Measurements from ENCODE around the gene NDST3.

The NDST3 gene

DNA sequence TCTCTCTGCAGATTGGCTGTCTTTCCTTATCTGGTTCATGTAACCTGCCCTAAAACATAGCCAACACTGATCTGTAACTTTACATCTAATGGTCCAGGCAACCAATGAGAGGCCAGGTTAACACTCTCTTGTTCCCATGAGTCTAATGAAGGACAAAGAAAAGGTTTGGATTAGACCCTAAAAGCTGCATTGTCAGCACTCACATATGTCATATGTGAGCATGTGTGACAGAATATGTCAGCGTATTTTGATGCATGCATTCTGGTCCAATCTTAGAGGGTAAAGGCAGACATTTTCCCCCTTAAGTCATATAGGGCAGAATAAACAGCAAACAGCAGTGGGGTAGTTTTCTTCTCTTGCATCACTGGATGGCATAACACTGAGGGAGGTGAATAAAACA, 3.7 kb downstream of the NDST3 start:
- Mint-ChIP-seq H3K4me1 (no peaks in the 10 kb centered on the region), H3K27ac (no peak overlapping the region), H3K9me3 (peaks cover 5% of the 10 kb centered on the region), H3K4me3 (no peak overlapping the region), H3K36me3 (no peaks in the 10 kb centered on the region)
- ATAC-seq: no peak
- no peak for DNase-seq (ENCODE audit: low spot score in 2 of 2)

DNA sequence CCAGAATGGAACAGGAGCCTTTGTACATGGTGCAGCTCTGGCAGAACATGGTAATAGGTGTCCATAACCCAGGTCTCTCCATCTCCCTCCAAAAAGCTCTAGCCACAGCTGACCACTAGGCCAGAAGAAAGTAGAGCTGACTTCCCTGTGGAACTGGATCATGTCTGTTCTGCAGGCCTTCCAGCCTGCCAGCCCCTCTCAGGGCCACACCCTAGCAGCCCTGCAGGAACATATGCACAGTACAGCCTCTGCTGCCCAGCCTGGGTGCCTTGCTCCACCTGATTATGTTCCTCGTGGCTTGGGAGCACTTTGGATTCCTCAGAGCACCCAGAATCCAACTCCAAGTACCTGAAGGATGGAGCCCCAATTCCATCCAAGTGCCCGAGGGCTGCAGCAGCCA, 12.0 kb downstream of the NDST3 start:
- H3K4me3 Mint-ChIP-seq: no peak overlapping the region
- no peaks in the 10 kb centered on the region for H3K36me3 Mint-ChIP-seq
- no peak for DNase-seq (ENCODE audit: low spot score in 2 of 2)
- H3K9me3 Mint-ChIP-seq: peaks cover 11% of the 10 kb centered on the region
- no peak for ATAC-seq
- H3K4me1 Mint-ChIP-seq: no peaks in the 10 kb centered on the region
- no peak overlapping the region for H3K27ac Mint-ChIP-seq

DNA sequence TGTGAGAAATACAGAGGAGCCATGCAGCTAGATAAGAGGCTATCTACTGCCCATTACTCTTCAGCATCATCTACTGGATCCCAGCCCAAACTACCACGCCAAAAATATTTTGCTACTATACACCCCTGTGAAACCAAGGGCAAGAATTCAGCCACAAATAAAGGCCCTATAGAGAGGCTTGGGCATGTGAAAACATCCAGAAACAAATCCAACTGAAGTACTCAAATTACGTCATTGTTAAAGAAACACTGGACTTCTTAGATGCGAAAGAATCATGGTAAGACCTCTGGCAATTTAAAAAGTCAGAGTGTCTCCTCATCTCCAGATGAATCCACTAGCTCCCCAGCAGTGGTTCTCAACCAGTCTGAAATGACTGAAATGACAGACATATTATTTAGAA, 12.8 kb downstream of the NDST3 start:
- H3K4me3 Mint-ChIP-seq: no peak overlapping the region
- H3K27ac Mint-ChIP-seq: no peak overlapping the region
- H3K36me3 Mint-ChIP-seq: no peaks in the 10 kb centered on the region
- H3K4me1 Mint-ChIP-seq: no peaks in the 10 kb centered on the region
- peaks cover 14% of the 10 kb centered on the region for H3K9me3 Mint-ChIP-seq
- no peak for ATAC-seq
- DNase-seq (ENCODE audit: low spot score in 2 of 2): no peak

DNA sequence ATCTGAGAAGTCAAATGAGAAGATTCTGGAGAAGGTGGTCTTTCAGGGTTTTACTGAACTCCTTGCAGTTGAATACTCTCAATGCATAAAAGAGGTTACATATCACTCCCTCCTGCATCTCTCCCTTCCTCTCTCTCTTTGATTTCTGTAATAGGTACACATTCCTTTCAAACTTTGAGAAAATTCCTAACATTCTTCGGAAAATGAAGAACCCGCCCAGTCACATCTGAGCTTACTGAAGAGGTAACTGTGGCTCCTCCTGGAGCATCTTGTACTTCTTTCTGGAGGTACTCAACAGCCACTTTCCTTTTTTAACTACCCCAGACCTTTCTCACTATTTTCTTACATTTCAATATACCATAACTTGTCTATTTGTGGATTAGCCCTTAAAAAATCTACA, 24.7 kb downstream of the NDST3 start:
- Mint-ChIP-seq H3K4me3 (no peak overlapping the region), H3K36me3 (no peaks in the 10 kb centered on the region), H3K9me3 (peaks cover 8% of the 10 kb centered on the region), H3K27ac (no peak overlapping the region), H3K4me1 (no peaks in the 10 kb centered on the region)
- DNase-seq (ENCODE audit: low spot score in 2 of 2) (no peak), ATAC-seq (no peak)

DNA sequence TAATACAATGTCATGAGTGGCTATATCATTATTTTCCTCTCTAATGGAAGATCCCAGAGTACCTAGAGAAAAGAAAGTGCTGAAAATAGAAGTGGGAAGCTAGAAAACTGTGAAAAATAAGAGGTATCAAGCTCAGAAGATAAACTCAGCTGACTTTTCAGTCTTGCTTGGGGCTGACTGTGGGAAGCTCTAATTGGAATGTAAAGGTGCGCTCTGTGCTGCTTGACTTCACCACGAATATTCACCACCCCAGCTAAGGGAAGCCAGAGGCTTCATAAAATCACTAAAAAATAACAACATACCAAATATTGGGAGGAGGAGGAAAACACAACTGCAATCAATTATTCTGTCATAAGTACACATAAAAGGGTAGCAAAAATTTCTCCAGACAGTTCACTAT, 25.1 kb downstream of the NDST3 start:
- DNase-seq (ENCODE audit: low spot score in 2 of 2): no peak
- ATAC-seq: no peak
- H3K4me3 Mint-ChIP-seq: no peak overlapping the region
- H3K4me1 Mint-ChIP-seq: no peaks in the 10 kb centered on the region
- H3K9me3 Mint-ChIP-seq: peaks cover 8% of the 10 kb centered on the region
- no peaks in the 10 kb centered on the region for H3K36me3 Mint-ChIP-seq
- no peak overlapping the region for H3K27ac Mint-ChIP-seq

DNA sequence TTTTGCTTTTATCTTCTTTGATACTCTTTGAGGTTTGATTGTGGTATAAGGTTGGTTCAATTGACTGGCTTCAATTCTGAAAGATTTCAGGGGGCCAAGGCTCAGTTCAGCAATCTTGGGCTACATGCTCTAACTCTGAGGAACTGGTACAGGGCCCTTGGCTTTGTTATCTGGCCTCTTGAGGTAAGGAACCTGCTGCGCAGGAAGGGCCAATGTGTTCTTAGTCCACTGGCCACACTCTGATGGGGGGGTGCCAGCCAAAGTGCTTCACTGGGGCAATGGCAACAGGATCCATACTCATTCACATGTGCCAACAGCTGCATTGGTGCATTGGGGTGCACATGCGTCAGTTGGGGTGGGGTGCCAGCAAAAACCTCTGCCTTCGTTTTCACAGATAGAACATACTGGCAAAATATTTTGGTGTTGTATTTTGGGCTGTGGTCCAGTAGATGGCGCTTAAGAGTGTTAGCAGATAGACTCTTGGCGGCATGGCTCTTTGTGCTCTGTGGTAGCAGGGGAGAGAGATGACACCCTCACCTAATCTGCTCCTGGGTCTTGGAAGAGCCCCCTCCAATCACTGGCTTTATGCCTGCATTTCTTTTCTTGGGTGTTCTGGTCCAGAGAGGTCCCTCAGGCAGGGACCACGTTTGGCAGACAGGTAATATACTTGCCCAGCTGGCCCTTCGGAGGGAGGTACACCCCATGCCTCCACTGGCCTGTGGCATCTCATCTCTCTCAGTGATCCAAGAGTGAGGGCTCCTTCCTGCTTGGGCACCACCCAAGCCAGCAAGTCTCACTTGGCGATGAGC, 42.9 kb downstream of the NDST3 start:
- Mint-ChIP-seq H3K4me3 (no peak overlapping the region), H3K9me3 (peaks cover 4% of the 10 kb centered on the region), H3K4me1 (no peaks in the 10 kb centered on the region), H3K36me3 (no peaks in the 10 kb centered on the region), H3K27ac (no peak overlapping the region)
- ATAC-seq: no peak
- DNase-seq (ENCODE audit: low spot score in 2 of 2): no peak

DNA sequence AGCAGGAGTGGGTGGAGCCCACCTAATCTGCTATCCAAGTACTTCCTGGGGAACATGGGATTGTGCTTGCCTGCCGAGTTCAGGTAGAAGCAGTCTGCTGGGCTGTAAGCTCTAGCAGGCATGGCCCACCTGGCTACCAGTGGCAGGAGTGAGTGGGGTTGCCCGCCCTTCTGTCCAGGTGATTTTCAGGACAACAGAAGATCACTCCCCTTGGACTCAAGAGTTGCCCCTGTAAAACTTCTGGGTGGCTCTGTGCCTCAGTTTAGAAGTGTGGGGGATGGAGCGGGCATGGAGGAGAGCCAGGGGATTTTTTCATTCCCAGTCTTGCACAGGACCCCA, 43.5 kb downstream of the NDST3 start:
- peak; percentile 31 for ATAC-seq
- no peak overlapping the region for H3K4me3 Mint-ChIP-seq
- no peaks in the 10 kb centered on the region for H3K36me3 Mint-ChIP-seq
- H3K9me3 Mint-ChIP-seq: peaks cover 4% of the 10 kb centered on the region
- no peak overlapping the region for H3K27ac Mint-ChIP-seq
- no peaks in the 10 kb centered on the region for H3K4me1 Mint-ChIP-seq
- no peak for DNase-seq (ENCODE audit: low spot score in 2 of 2)

DNA sequence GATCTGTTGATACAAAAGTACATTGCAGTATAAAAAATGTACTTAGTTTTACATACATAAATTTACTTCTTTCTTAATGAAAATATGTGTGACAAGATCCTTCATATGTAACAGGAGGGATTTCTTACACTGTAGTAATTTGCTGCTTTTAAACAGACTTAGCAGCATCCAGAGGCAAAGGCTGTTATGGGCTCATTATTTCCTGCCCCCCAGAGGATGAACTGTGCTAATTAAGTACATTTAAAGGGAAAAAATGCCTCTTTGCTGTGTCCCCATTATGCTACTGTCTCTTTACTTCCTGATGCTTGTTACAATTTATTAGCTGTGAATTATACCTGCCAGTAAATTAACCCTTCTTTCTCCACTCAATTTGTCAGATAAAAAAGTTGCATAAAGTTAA, 47.1 kb downstream of the NDST3 start:
- no peak for ATAC-seq
- Mint-ChIP-seq H3K4me1 (no peaks in the 10 kb centered on the region), H3K9me3 (peaks cover 4% of the 10 kb centered on the region), H3K27ac (no peak overlapping the region), H3K36me3 (no peaks in the 10 kb centered on the region), H3K4me3 (no peak overlapping the region)
- DNase-seq (ENCODE audit: low spot score in 2 of 2): no peak

DNA sequence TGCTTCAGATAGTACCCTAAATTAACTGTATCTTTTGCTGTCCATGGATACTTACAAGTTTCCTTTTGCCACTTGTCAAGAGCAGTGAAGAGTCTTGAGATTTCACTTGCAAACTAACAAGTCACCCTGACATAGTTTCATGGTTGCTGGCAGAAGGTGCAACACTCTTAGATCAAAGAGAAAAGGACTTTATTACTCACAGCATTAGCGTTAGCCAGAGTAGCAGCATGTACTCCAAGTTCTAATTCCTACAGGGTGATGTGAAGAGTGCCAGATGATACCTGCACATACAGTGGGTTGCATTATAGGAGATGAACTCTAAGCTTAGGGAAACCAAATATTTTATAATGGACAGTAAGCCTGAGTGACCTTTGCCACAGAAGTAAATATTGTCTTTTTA, 47.9 kb downstream of the NDST3 start:
- Mint-ChIP-seq H3K9me3 (no peaks in the 10 kb centered on the region), H3K36me3 (no peaks in the 10 kb centered on the region), H3K4me3 (no peak overlapping the region), H3K4me1 (no peaks in the 10 kb centered on the region), H3K27ac (no peak overlapping the region)
- DNase-seq (ENCODE audit: low spot score in 2 of 2) (no peak), ATAC-seq (no peak)

DNA sequence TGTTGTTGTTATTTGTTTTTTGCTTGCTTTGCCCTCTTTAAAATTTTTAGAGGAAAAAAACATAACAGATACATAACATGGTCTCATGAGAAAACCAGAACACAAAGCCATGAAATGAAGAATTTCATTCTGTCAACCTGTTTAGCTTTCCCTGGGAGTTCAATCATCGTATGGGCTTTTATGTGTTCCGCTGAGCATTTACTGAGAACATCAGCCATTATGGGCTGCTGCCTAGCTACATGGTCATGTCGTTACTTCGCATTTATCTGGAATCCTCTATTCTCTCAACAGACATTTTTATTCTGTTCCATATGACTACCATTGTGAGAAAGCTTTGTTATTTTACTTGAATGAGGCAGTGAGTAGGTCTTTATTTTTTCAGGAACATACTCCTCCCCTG, 51.4 kb downstream of the NDST3 start:
- H3K4me3 Mint-ChIP-seq: no peak overlapping the region
- H3K36me3 Mint-ChIP-seq: no peaks in the 10 kb centered on the region
- H3K27ac Mint-ChIP-seq: no peak overlapping the region
- no peaks in the 10 kb centered on the region for H3K9me3 Mint-ChIP-seq
- no peak for ATAC-seq
- no peaks in the 10 kb centered on the region for H3K4me1 Mint-ChIP-seq
- no peak for DNase-seq (ENCODE audit: low spot score in 2 of 2)

DNA sequence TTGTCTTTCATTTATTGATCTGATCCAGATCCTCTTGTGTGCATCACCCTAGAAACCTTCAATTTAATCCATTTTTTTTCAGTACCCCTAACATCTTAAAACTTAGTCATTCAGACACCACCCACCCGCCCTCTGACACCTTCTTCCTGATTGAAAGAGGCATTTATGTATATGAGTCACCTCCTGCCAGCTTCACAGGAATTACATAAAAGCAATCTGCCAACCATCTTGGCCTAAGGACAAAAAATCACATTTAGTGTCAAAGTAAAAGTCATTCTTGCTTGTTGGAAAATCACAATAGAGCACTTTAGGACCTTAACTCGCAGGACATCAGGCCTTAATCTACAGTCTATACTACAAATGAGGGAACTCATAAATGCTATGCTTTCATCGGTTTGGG, 52.1 kb downstream of the NDST3 start:
- H3K4me1 Mint-ChIP-seq: no peaks in the 10 kb centered on the region
- ATAC-seq: no peak
- no peak for DNase-seq (ENCODE audit: low spot score in 2 of 2)
- H3K27ac Mint-ChIP-seq: no peak overlapping the region
- H3K9me3 Mint-ChIP-seq: no peaks in the 10 kb centered on the region
- no peaks in the 10 kb centered on the region for H3K36me3 Mint-ChIP-seq
- no peak overlapping the region for H3K4me3 Mint-ChIP-seq

DNA sequence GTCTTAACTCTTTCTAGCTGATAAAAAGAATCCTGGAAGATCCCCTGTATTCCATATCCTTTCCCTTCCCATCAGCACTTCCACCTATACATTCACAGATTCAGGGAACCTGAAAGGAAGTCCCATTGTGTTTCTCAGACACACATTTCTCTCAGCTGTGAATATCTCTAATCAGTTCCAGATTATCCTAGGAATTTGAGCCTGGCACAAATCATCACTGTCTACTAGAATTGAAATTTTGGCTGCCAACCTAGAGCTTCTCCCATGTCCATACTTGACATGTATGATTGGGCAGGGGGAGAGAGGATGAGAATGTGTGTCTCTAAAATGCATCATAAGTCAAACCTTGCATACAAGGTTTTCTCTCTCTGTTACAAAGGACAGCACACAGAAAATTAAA, 53.1 kb downstream of the NDST3 start:
- no peaks in the 10 kb centered on the region for H3K4me1 Mint-ChIP-seq
- DNase-seq (ENCODE audit: low spot score in 2 of 2) (no peak), ATAC-seq (no peak)
- H3K27ac Mint-ChIP-seq: no peak overlapping the region
- no peak overlapping the region for H3K4me3 Mint-ChIP-seq
- H3K36me3 Mint-ChIP-seq: no peaks in the 10 kb centered on the region
- no peaks in the 10 kb centered on the region for H3K9me3 Mint-ChIP-seq

DNA sequence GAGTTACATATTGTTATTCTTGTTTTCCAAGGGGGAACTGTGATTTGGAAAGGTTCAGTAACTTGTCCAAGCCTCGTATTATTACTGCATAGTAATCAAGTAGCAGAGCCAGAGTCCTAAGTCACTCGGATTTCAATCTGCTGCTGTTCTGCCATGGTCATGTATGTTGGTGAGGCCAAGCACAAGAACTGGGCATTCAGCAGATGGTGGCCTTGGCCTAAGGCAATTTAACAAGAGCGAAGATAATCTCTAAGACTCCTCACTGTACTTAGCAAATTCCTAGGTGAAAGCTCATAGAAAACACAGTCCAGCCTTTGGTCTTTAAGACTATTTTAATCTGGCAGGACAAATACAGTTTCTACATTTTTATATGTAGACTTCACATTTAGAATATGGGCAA, 64.8 kb downstream of the NDST3 start:
- Mint-ChIP-seq H3K4me3 (no peak overlapping the region), H3K4me1 (no peaks in the 10 kb centered on the region), H3K27ac (no peak overlapping the region), H3K36me3 (no peaks in the 10 kb centered on the region), H3K9me3 (no peaks in the 10 kb centered on the region)
- no peak for ATAC-seq
- DNase-seq (ENCODE audit: low spot score in 2 of 2): no peak

DNA sequence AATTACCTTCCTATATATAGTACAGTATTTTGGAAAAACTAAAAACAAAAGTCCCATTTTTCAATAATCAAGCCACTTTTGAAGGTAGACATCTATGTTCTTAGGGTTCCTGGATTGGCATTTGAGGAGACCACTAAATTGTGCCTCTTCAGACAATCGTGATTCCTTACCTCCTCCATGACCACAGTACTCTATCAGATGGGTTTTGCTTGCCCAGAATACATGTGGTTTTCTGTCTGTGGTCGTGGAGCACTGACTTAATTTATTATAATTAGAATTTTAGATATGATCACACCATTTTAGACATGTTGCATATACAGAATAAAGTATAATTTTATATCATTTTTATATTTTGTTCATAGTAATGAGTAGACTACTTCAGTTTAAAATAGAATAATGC, 67.9 kb downstream of the NDST3 start:
- no peak overlapping the region for H3K27ac Mint-ChIP-seq
- H3K4me3 Mint-ChIP-seq: no peak overlapping the region
- ATAC-seq (no peak), DNase-seq (ENCODE audit: low spot score in 2 of 2) (no peak)
- H3K36me3 Mint-ChIP-seq: no peaks in the 10 kb centered on the region
- no peaks in the 10 kb centered on the region for H3K4me1 Mint-ChIP-seq
- H3K9me3 Mint-ChIP-seq: no peaks in the 10 kb centered on the region

DNA sequence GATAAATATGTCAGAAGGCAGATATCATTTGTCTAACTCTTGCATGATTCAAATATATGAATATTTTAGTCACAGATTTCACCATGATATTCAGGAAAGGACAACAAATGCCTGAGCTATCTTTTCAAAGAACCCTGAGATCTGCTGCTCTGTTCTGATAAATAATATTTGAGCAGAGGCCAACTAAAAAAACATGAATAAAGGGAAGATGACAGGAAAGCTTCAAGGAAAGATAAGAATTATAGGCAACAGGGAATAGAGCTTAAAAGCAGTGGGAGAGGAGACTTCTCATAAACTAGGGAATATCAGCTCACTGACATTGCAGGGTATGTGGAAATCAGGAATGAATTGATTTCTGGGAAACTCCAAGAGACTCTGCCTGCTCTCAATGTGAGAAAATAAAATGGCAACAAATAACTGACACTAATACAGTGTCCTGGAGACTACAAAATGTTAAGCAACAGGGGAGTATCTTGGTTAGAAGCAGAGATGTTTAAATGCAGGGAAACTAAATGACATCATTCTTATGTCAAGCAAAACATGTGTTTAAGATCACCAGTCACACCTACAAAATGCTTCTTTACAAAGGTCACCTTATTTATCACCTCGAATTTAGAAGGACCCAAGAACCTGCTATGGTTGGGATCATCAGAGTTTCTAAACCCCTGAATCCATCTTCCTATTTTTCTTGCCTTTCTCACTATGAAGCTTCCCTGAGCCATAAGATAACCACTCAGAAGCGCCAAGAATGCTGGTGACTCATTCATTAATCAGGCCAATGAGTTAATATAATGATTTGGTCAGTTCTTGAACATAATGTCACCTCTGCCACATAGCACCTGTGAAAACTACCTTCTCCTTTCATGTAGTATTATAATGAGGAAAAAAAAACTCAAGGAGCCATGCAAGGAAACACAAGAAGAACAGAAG, 78.1 kb downstream of the NDST3 start:
- no peak overlapping the region for H3K27ac Mint-ChIP-seq
- ATAC-seq: no peak
- no peaks in the 10 kb centered on the region for H3K36me3 Mint-ChIP-seq
- H3K9me3 Mint-ChIP-seq: peaks cover 13% of the 10 kb centered on the region
- no peak overlapping the region for H3K4me3 Mint-ChIP-seq
- no peak for DNase-seq (ENCODE audit: low spot score in 2 of 2)
- H3K4me1 Mint-ChIP-seq: no peaks in the 10 kb centered on the region

DNA sequence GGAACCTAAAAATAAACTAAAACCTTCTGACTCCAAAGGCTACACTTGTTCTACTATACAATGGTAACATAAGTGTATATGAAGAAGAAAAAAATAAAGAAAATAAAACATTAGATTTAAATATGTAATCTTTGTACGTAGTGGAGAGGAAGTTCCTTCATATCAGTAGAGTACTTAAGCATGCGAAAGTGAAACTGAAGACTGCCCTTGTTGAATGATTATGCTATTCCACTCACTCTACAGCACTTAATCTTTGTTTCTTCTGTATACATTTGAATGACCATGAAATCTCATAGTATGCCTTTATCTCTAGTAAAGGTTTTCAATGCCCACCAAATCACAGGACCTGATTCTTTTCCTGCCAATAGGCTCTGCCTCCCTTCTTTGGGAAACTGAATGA, 78.9 kb downstream of the NDST3 start:
- H3K4me1 Mint-ChIP-seq: no peaks in the 10 kb centered on the region
- no peak overlapping the region for H3K4me3 Mint-ChIP-seq
- peak; percentile 39 for ATAC-seq
- H3K36me3 Mint-ChIP-seq: no peaks in the 10 kb centered on the region
- H3K27ac Mint-ChIP-seq: no peak overlapping the region
- peaks cover 9% of the 10 kb centered on the region for H3K9me3 Mint-ChIP-seq
- no peak for DNase-seq (ENCODE audit: low spot score in 2 of 2)

Measured in stimulated activated effector memory CD8-positive, alpha-beta T cell treated with anti-CD3 and anti-CD28 coated beads, Interleukin-12 subunit alpha, Interleukin-12 subunit beta, amount 100 ng/mL, for 72 hours (primary cell).